ENCODE results near the gene CYBA. TPM values are rescaled to one million over a fixed set of nuclear protein-coding genes. Genes with fewer than 3 reads are reported as not detected.

CYBA gene
- polyA plus RNA-seq, 1 donor from 2014 or later, result 6.3 TPM

GRCh38 chr16:88624977-88625576 is 25.8 kb downstream of the CYBA start:
- H3K9ac ChIP-seq (ENCODE audit: low read length), result no peak overlapping the region
- H4K20me1 ChIP-seq (ENCODE audit: insufficient read depth), result no peaks in the 10 kb centered on the region
- no peaks in the 10 kb centered on the region for H3K36me3 ChIP-seq (ENCODE audit: insufficient read depth, low read length)
- no peaks in the 10 kb centered on the region for H3K9me2 ChIP-seq (ENCODE audit: insufficient read depth, low read length)
- H3K79me2 ChIP-seq (replicated peaks; ENCODE audit: insufficient read depth, low read length), result no peaks in the 10 kb centered on the region
- H3K4me2 ChIP-seq (ENCODE audit: low read length), result no peak overlapping the region
- H3K9me3 ChIP-seq (ENCODE audit: low read length), result no peaks in the 10 kb centered on the region
- H2AFZ ChIP-seq (ENCODE audit: low read depth, low read length), result no peak overlapping the region
- no peaks in the 10 kb centered on the region for H3F3A ChIP-seq (ENCODE audit: insufficient read depth, low read length, poor library complexity, severe bottlenecking)
- H3K27ac ChIP-seq (ENCODE audit: low read length), result no peak overlapping the region
- H3K27me3 ChIP-seq (ENCODE audit: insufficient read depth, low read depth, low read length), result no peaks in the 10 kb centered on the region
- TF ChIP-seq SMC3 (conservative IDR thresholded peaks at IDR 0.05; ENCODE audit: poor library complexity), result no peak
- TF ChIP-seq EP300 (conservative IDR thresholded peaks at IDR 0.05; ENCODE audit: poor library complexity, severe bottlenecking), result no peak
- no peak for TF ChIP-seq POLR2AphosphoS5 (IDR thresholded peaks at IDR 0.05)
- no peak for TF ChIP-seq TAF1 (IDR thresholded peaks at IDR 0.05; ENCODE audit: low read depth)
- H3K4me3 ChIP-seq (ENCODE audit: low read length), result no peak overlapping the region

- Histone ChIP-seq H2AFZ (ENCODE audit: low read depth, low read length) (no peak overlapping the region), H3K9me3 (ENCODE audit: low read length) (no peaks in the 10 kb centered on the region), H3K36me3 (ENCODE audit: insufficient read depth, low read length) (no peaks in the 10 kb centered on the region), H4K20me1 (ENCODE audit: insufficient read depth) (no peaks in the 10 kb centered on the region), H3K4me2 (ENCODE audit: low read length) (no peak overlapping the region), H3K27me3 (ENCODE audit: insufficient read depth, low read depth, low read length) (no peaks in the 10 kb centered on the region), H3K27ac (ENCODE audit: low read length) (no peak overlapping the region), H3K79me2 (replicated peaks; ENCODE audit: insufficient read depth, low read length) (no peaks in the 10 kb centered on the region), H3K9me2 (ENCODE audit: insufficient read depth, low read length) (no peaks in the 10 kb centered on the region), H3F3A (ENCODE audit: insufficient read depth, low read length, poor library complexity, severe bottlenecking) (no peaks in the 10 kb centered on the region), H3K4me3 (ENCODE audit: low read length) (no peak overlapping the region), H3K9ac (ENCODE audit: low read length) (no peak overlapping the region)
- TF ChIP-seq EP300 (conservative IDR thresholded peaks at IDR 0.05; ENCODE audit: poor library complexity, severe bottlenecking), result no peak
- no peak for TF ChIP-seq REST (IDR thresholded peaks at IDR 0.05; ENCODE audit: borderline replicate concordance)
- TF ChIP-seq MXI1 (conservative IDR thresholded peaks at IDR 0.05; ENCODE audit: poor library complexity, severe bottlenecking), result no peak
- TF ChIP-seq SMC3 (conservative IDR thresholded peaks at IDR 0.05; ENCODE audit: poor library complexity), result no peak
- TF ChIP-seq RAD21 (conservative IDR thresholded peaks at IDR 0.05), result no peak
- no peak for TF ChIP-seq TAF1 (IDR thresholded peaks at IDR 0.05; ENCODE audit: low read depth)
- no peak for TF ChIP-seq POLR2AphosphoS5 (IDR thresholded peaks at IDR 0.05)
- no peak for TF ChIP-seq EZH2 (IDR thresholded peaks at IDR 0.05; ENCODE audit: borderline replicate concordance, insufficient read depth, low read length, poor library complexity, severe bottlenecking)
- TF ChIP-seq CTCF (IDR thresholded peaks at IDR 0.05; ENCODE audit: poor library complexity, severe bottlenecking), result no peak
These were observed 26.4 kb downstream of the CYBA start for GRCh38 chr16:88624481-88624880.
